HuH-7.5 (cell line): ENCODE data around the gene POU6F2.

Experiments
- DNase-seq: peaks from one replicate; pipeline ENCODE4 v3.0.0; 2011; ENCODE audit warnings: low spot score

The POU6F2 gene

DNA sequence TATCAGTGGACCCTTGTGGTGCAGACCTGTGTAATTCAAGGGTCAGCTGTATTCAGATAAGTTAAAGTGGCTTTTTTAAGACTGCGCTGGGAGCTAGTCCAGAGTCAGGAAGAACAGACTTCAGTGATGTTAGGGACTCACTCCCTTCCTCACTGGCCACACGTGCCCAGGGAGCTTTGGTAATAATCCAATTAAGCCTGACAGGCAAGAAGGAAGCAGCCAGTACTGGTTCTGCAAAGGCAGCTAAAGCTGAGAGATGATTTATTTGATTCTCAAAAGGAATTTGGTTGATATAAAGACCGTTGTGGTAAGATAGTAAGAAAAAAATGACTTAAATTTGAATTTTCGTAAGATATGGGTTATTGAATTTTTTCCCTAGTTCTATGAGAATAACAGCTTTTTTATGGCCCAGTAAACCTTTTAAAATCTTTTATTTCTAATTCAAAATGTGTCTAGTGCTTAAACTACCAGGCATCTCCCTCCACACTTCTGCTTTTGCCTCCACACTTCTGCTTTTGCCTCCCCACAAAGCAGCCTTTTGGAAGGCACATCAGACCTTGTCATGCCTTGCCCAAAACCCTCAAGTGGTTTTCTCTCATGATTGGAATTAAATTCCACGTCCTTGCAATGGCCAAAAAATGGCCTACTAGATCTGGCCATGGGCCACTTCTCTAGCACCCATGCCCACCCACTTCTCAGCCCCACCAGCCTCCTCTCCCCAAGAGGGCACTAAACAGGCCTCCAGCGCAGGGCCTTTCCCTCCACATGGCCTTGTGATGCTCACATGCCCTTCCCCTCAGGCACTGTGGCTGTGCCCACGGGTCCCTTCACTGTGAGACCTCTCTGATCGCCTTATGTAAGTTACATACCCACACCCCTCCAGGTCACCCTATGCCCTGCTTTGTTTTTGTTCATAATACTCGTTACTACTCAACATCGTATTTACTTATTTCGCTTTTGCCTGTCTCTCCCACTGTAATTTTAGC is 92.5 kb downstream of the POU6F2 start:
- no peak for DNase-seq

DNA sequence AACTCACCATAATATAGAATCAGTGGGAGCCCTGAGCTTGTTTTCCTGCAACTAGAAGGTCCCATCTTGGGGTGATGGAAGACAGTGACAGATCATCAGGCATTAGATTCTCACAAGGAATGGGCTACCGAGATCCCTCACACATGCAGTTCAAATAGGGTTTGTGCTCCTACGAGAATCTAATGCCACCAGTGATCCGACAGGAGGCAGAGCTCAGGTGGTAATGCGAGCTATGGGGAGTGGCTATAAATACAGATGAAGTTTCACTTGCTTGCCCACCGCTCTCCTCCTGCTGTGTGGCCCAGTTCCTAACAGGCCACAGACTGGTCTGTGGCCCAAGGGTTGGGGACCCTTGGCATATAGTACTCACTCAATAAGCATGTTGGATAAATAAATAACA is 93.4 kb downstream of the POU6F2 start:
- DNase-seq = no peak

DNA sequence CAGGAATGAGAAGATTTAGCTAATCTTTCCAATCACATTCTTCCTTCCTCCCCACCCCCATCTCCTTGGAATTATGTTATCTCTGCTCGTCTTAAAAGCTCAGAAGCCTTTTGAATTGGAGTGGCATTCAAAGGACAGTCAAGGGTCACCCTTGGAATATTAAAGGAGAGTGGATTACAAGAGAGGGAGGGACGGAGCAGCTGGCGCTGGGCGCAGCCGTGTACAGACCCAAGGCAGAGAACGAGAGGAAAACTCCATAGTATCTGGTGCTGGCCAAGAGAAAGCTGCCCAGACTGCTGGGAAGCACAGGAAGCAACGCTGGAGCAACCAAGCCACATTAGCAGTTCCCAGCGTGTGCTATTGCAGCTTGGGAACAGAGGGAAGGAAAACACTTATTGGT is 95.7 kb downstream of the POU6F2 start:
- no peak for DNase-seq

DNA sequence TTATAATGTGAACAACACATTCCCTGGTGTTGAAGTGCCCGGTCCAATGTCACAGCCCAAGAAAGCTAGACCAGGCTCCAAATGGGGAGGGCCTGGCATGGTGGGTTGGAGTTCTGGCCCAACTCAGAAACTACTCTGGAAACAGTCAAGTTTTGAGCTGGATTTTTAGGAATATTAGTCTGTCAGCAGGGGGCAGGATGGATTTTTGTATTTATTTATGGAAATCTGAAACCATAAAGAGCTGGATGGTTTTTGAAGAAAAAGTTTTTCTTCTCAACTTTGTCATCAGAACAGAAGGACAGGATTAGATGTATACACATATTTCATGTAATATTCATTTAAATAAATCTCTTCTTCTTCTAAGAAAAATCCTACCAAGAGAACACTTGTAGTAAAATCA is 97.5 kb downstream of the POU6F2 start:
- DNase-seq = no peak

- no peak for DNase-seq
These were observed 106.1 kb downstream of the POU6F2 start for GRCh38 chr7:39083781-39084180.

- DNase-seq = no peak
These were observed 106.6 kb downstream of the POU6F2 start for GRCh38 chr7:39084349-39084748.

- no peak for DNase-seq
These were observed 107.5 kb downstream of the POU6F2 start for GRCh38 chr7:39085189-39085588.

GRCh38 chr7:39085590-39086049 is 107.9 kb downstream of the POU6F2 start:
- no peak for DNase-seq

GRCh38 chr7:39086638-39087360 is 109.1 kb downstream of the POU6F2 start:
- no peak for DNase-seq

- DNase-seq = no peak
These were observed 111.3 kb downstream of the POU6F2 start for GRCh38 chr7:39088730-39089593.

DNA sequence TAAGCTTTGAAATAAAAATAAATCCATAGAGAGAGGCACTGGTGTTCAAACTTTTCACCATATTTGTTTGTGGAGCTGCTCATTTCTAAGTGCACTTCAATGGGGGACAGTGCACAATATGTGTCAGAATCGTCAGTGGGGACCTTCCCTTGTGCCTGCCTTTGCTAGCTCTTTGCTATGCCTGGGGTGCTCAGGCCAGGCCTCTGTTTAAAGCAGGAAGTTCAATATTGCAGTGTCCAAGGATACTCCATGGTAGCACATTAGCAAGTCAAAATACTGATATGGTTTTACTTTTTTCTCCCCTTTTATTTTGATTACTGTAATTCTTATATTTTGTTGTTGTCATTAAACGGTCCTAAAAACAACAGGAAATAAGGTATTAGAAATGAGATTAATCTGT is 113.4 kb downstream of the POU6F2 start:
- DNase-seq = no peak

DNA sequence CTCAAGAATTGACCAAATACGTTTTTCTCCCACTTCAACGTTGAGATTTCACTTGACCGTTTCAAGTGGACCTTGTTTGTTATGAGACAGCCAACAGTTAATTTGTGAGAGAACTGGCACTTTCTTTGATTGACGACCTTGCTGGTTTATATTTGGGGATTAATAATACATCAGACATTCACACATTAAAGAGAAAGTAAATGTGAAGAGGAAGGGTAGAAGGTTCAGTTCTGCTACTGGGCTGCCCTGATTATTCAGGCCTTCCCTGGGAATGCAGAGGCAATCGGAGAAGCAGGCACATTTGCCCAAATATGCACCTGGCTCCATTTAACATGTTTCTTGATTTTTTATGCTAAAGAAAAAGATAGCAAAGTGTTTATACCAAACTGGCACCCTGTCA is 114.1 kb downstream of the POU6F2 start:
- DNase-seq = no peak

- no peak for DNase-seq
These were observed 117.0 kb downstream of the POU6F2 start for GRCh38 chr7:39094731-39095130.

- DNase-seq = no peak
These were observed 118.3 kb downstream of the POU6F2 start for GRCh38 chr7:39095875-39096619.

GRCh38 chr7:39098506-39098905 is 120.8 kb downstream of the POU6F2 start:
- DNase-seq = no peak

DNA sequence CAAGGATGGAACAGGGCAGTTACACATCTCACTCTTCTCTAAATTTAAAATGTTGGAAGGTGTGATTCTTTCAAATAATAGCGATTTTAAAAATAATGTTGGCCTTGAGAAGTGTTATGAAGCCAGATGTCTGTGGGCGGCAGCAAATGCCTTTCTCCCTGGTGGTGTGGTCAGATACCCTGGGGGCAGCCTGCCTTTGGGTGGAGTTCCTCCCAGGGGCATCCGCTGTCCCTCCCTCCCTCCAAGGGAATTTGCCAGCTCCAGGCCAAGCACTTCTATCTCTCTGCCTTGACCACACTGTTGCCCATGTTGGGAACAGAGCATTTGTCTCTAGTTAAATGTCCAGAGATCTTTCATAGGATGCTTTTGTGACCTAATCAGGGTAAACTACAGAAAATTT is 121.4 kb downstream of the POU6F2 start:
- no peak for DNase-seq

DNA sequence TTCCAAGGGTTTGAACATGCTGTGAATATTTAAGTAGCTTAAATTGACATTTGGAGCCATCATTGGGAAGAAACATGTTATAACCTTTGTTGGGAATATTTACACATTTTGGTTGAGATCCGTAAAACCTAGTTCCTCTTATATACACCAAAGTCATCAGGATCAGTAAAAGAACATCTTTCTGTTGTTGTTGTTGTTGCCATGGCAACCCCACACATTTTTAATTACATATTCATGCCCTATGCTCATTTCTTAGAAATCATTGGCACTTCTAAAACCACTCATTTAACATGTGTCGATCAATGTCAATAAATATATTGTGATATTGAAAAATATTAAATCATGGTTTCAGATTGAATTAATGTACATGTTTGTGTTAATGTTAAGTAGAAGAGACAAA is 122.6 kb downstream of the POU6F2 start:
- DNase-seq = no peak

- no peak for DNase-seq
These were observed 124.5 kb downstream of the POU6F2 start for GRCh38 chr7:39102234-39102633.

DNA sequence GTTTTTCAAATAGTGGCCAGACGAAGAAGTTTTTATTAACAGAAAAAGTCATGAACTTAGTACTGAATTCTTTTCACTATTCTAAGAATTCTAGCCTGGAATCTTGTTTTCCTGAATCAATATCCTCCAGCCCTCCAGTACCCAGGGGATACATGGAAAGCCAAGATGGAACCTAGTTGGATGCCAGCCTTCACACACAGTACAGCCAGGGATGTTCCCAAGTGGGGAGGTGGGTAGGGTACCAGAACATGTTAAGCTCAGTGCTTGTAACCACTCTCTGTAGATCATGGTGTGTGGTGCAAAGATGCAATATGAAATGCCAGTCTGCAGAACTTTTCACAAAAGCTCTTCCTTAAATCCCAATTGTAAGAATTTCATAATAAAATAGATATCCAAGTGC is 128.0 kb downstream of the POU6F2 start:
- no peak for DNase-seq

DNA sequence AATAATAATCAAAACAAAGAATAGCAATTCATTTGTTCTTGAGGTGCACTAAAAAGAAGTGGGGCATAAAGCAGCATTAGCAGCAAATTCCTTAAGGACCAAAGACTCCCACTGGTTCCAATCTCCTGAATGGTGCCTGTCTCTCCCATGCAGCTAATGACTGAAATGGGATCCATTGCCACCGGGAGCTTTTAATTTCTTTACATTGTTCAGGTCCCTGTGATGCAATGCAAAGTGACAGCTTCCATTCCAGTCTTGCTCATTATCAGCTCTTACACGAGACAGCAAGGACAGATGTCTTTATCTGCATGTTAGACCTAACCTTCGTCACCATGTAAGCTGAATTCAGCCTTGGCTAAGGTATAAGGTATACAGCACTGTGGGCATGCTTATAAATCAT is 148.1 kb downstream of the POU6F2 start:
- no peak for DNase-seq

- DNase-seq = no peak
These were observed 149.3 kb downstream of the POU6F2 start for GRCh38 chr7:39127058-39127457.
